BJ (cell line): Measurements from ENCODE around the gene PSMB11. TPM values are rescaled to one million over a fixed set of nuclear protein-coding genes. Genes with fewer than 3 reads are reported as not detected.

ENCODE experiments used
- CTCF ChIA-PET: fragments of 350-600 bp; formaldehyde crosslinking; extraction: SDS; loops from one replicate; lab custom pipeline; 2021; ENCODE audit warnings: antibody characterized with exemption, inconsistent platforms; lab: Yijun Ruan, JAX
- POLR2A ChIA-PET: fragments of 300-600 bp; sonication (Branson Sonifier 250); formaldehyde crosslinking; extraction: SDS; loops from one replicate; lab custom pipeline; 2021; ENCODE audit warnings: antibody characterized with exemption; lab: Charles Lee
- DNase-seq: peaks from one replicate; pipeline ENCODE4 v3.0.0-alpha.2; 2011; ENCODE audit warnings: low read depth
- H3K27me3 ChIP-seq: 2 replicates; pipeline ENCODE4 v1.6.0; 2011; ENCODE audit warnings: low read length; ENCODE audit not compliant: control insufficient read depth, insufficient read depth
- H3K36me3 ChIP-seq: 2 replicates; pipeline ENCODE4 v1.5.1; 2011; ENCODE audit warnings: low read length; ENCODE audit not compliant: control insufficient read depth, insufficient read depth
- H3K4me3 ChIP-seq: 2 replicates; pipeline ENCODE4 v1.5.1; 2011; ENCODE audit warnings: low read depth, mild to moderate bottlenecking, control low read depth, low read length
- CTCF ChIP-seq: IDR thresholded peaks from 2 replicates; pipeline ENCODE4 v1.5.1; 2011; ENCODE audit warnings: low read depth, mild to moderate bottlenecking, control low read depth, inconsistent platforms, low read length, moderate library complexity; ENCODE audit not compliant: insufficient read depth
- polyA plus RNA-seq: library from polyadenylated mRNA; depleted of rRNA; stranded (reverse); fragments of >200 nt; gene quantifications from 2 replicates; pipeline ENCODE4 v1.2.3, GENCODE V29; 2011

The PSMB11 gene
- polyA plus RNA-seq, 1 experiment = not detected

- Histone ChIP-seq H3K36me3 (peaks cover 28% of the 10 kb centered on the region), H3K27me3 (no peaks in the 10 kb centered on the region), H3K4me3 (no peak overlapping the region)
- ChIA-PET CTCF (interaction anchor here (0.7 to 6.7 kb wide), 28 partner anchors 9 to 522 kb away, joined by 3 to 120 read pairs (median 6); partner anchors contain the start of genes ACIN1, C14orf119, CIROP and PRMT5), POLR2A (no interaction called here)
- TF ChIP-seq CTCF = peak; percentile 70
- no peak for DNase-seq
Measured at GRCh38 chr14:23076785-23077408, 34.9 kb downstream of the PSMB11 start.

- CTCF ChIA-PET = interaction anchor here (0.7 to 6.7 kb wide), 17 partner anchors 8 to 101 kb away, joined by 3 to 120 read pairs (median 15); partner anchors contain the start of genes ACIN1, C14orf119 and CIROP
- peaks cover 26% of the 10 kb centered on the region for H3K36me3 ChIP-seq
- POLR2A ChIA-PET = interaction anchor here (1.1 to 2.0 kb wide), 2 partner anchors 9 to 17 kb away, joined by 7 to 10 read pairs; partner anchors contain the start of genes ACIN1 and C14orf119
Measured at GRCh38 chr14:23077962-23078361, 36.0 kb downstream of the PSMB11 start.

GRCh38 chr14:23078692-23079116 lies 36.7 kb downstream of the PSMB11 start:
- CTCF ChIA-PET = interaction anchor here (1.0 to 6.7 kb wide), 12 partner anchors 7 to 97 kb away, joined by 3 to 120 read pairs (median 21); partner anchors contain the start of genes ACIN1 and C14orf119
- H3K36me3 ChIP-seq = peaks cover 25% of the 10 kb centered on the region
- POLR2A ChIA-PET = interaction anchor here (0.7 to 2.0 kb wide), 3 partner anchors 10 to 16 kb away, joined by 3 to 10 read pairs (median 7); partner anchors contain the start of genes ACIN1 and C14orf119
- no peak for TF ChIP-seq CTCF
- no peak overlapping the region for H3K4me3 ChIP-seq
- no peaks in the 10 kb centered on the region for H3K27me3 ChIP-seq
- DNase-seq = peak; percentile 91

More at GRCh38 chr14:23077962-23078361, 36.0 kb downstream of the PSMB11 start:
- TF ChIP-seq CTCF = no peak
- no peaks in the 10 kb centered on the region for H3K27me3 ChIP-seq
- no peak overlapping the region for H3K4me3 ChIP-seq
- DNase-seq = no peak

- peaks cover 24% of the 10 kb centered on the region for H3K36me3 ChIP-seq
- POLR2A ChIA-PET = interaction anchor here (1.4 to 2.0 kb wide), 2 partner anchors 15 to 18 kb away, joined by 10 to 14 read pairs; partner anchors contain the start of genes ACIN1 and C14orf119
- DNase-seq = no peak
Measured at GRCh38 chr14:23079716-23080115, 37.7 kb downstream of the PSMB11 start.

More at GRCh38 chr14:23079716-23080115, 37.7 kb downstream of the PSMB11 start:
- Histone ChIP-seq H3K27me3 (no peaks in the 10 kb centered on the region), H3K4me3 (no peak overlapping the region)
- TF ChIP-seq CTCF = no peak
- CTCF ChIA-PET = interaction anchor here (1.0 to 6.7 kb wide), 5 partner anchors 11 to 93 kb away, joined by 3 to 120 read pairs (median 47); no protein-coding TSS in a partner anchor
